SK-N-SH treated with all-trans-retinoic acid at 6 μM for 48 hours (cell line): ENCODE data around the gene LAG3.

Experiments
- ATAC-seq: fragments of 200-7000 bp; cut with Tn5 transposase; 3 replicates; pipeline ENCODE4 v1.9.1; 2020; ENCODE audit warnings: mild to moderate bottlenecking, moderate library complexity
- ARNTL ChIP-seq: fragments of 450-650 bp; formaldehyde crosslinking; IDR thresholded peaks from 2 replicates; pipeline ENCODE4 v1.5.0; 2020; ENCODE audit warnings: low read depth, mild to moderate bottlenecking, moderate library complexity, borderline replicate concordance
- BACH2 ChIP-seq: fragments of 250-450 bp; sonication (Bioruptor Pico); IDR thresholded peaks from 2 replicates; pipeline ENCODE4 v1.9.0; 2021; ENCODE audit warnings: mild to moderate bottlenecking, borderline replicate concordance
- CSDC2 ChIP-seq: fragments of 250-450 bp; sonication (Bioruptor Pico); IDR thresholded peaks from 2 replicates; pipeline ENCODE4 v1.5.0; 2020; ENCODE audit warnings: mild to moderate bottlenecking, moderate library complexity
- ESRRG ChIP-seq: fragments of 250-450 bp; sonication (Bioruptor Pico); IDR thresholded peaks from 2 replicates; pipeline ENCODE4 v1.6.1; 2021; ENCODE audit warnings: mild to moderate bottlenecking
- GLIS3 ChIP-seq: fragments of 250-450 bp; sonication (Bioruptor Pico); IDR thresholded peaks from 2 replicates; pipeline ENCODE4 v1.5.0; 2020; ENCODE audit warnings: mild to moderate bottlenecking, moderate library complexity
- ISL1 ChIP-seq: fragments of 250-450 bp; sonication (Bioruptor Pico); IDR thresholded peaks from 2 replicates; pipeline ENCODE4 v2.1.2; 2022; ENCODE audit warnings: mild to moderate bottlenecking, moderate library complexity
- PATZ1 ChIP-seq: fragments of 250-450 bp; sonication (Bioruptor Pico); IDR thresholded peaks from 2 replicates; pipeline ENCODE4 v1.8.0; 2020; ENCODE audit warnings: mild to moderate bottlenecking, moderate library complexity, borderline replicate concordance
- POU6F1 ChIP-seq: fragments of 250-450 bp; sonication (Bioruptor Pico); IDR thresholded peaks from 2 replicates; pipeline ENCODE4 v1.8.0; 2021; ENCODE audit warnings: low read depth, mild to moderate bottlenecking, moderate library complexity, borderline replicate concordance
- PPARA ChIP-seq: fragments of 250-450 bp; sonication (Bioruptor Pico); IDR thresholded peaks from 2 replicates; pipeline ENCODE4 v1.5.0; 2020; ENCODE audit warnings: mild to moderate bottlenecking, borderline replicate concordance
- RARB ChIP-seq: fragments of 250-450 bp; sonication (Bioruptor Pico); IDR thresholded peaks from 2 replicates; pipeline ENCODE4 v1.8.0; 2021; ENCODE audit warnings: mild to moderate bottlenecking, moderate library complexity
- SNAI2 ChIP-seq: fragments of 250-450 bp; sonication (Bioruptor Pico); IDR thresholded peaks from 2 replicates; pipeline ENCODE4 v1.5.0; 2020; ENCODE audit warnings: mild to moderate bottlenecking, moderate library complexity
- TCF4 ChIP-seq: fragments of 250-450 bp; sonication (Bioruptor Pico); IDR thresholded peaks from 2 replicates; pipeline ENCODE4 v1.8.0; 2021; ENCODE audit warnings: mild to moderate bottlenecking, moderate library complexity, borderline replicate concordance
- TOX ChIP-seq: fragments of 250-450 bp; sonication (Bioruptor Pico); IDR thresholded peaks from 2 replicates; pipeline ENCODE4 v1.8.0; 2021; ENCODE audit warnings: mild to moderate bottlenecking, moderate library complexity, borderline replicate concordance
- ZFP3 ChIP-seq: fragments of 250-450 bp; sonication (Bioruptor Pico); IDR thresholded peaks from 2 replicates; pipeline ENCODE4 v1.5.0; 2020; ENCODE audit warnings: mild to moderate bottlenecking, moderate library complexity
- ZFP30 ChIP-seq: fragments of 450-650 bp; formaldehyde crosslinking; IDR thresholded peaks from 2 replicates; pipeline ENCODE4 v1.5.0; 2022; ENCODE audit warnings: mild to moderate bottlenecking, moderate library complexity
- ZNF565 ChIP-seq: fragments of 450-650 bp; formaldehyde crosslinking; conservative IDR thresholded peaks from 2 replicates; pipeline ENCODE4 v1.5.0; 2020; ENCODE audit warnings: low read depth, mild to moderate bottlenecking, moderate library complexity
- ZNF70 ChIP-seq: fragments of 450-650 bp; formaldehyde crosslinking; IDR thresholded peaks from 2 replicates; pipeline ENCODE4 v1.5.0; 2020; ENCODE audit warnings: mild to moderate bottlenecking, moderate library complexity
- ZNF8 ChIP-seq: fragments of 450-650 bp; formaldehyde crosslinking; IDR thresholded peaks from 2 replicates; pipeline ENCODE4 v1.5.0; 2020; ENCODE audit warnings: mild to moderate bottlenecking, moderate library complexity
- TF ChIP-seq, protein P1 (sequence below): fragments of 250-450 bp; sonication (Bioruptor Pico); IDR thresholded peaks from 2 replicates; pipeline ENCODE4 v1.5.1; 2020; ENCODE audit warnings: low read depth, mild to moderate bottlenecking, moderate library complexity
- TF ChIP-seq, protein P2 (sequence below): fragments of 250-450 bp; sonication (Bioruptor Pico); IDR thresholded peaks from 2 replicates; pipeline ENCODE4 v1.5.0; 2020; ENCODE audit warnings: mild to moderate bottlenecking, moderate library complexity

Gene LAG3

DNA sequence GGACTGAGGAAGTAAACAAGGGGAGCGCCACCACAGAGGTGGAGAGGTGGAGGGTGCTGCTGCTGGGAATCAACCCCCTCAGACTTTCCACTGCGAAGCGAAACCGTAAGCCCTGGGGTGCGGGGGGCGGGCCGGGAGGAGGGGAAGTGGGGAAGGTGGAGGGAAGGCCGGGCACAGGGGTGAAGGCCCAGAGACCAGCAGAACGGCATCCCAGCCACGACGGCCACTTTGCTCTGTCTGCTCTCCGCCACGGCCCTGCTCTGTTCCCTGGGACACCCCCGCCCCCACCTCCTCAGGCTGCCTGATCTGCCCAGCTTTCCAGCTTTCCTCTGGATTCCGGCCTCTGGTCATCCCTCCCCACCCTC is at the start of gene LAG3:
Gene LAG3 (plus strand): TSS at position 190 of the 365 bp plus-strand sequence. CDS start 333 bp downstream, outside the sequence.
- TF ChIP-seq ESRRG (CRISPR knock-in tag) (no peak), GLIS3 (CRISPR knock-in tag) (no peak), ARNTL (CRISPR knock-in tag) (no peak), ZFP30 (no peak), POU6F1 (CRISPR knock-in tag) (no peak), ZNF70 (CRISPR knock-in tag) (no peak), PATZ1 (CRISPR knock-in tag) (no peak), PPARA (CRISPR knock-in tag) (no peak), TOX (CRISPR knock-in tag) (no peak), BACH2 (CRISPR knock-in tag) (no peak), ZFP3 (CRISPR knock-in tag) (no peak)
- TF ChIP-seq, protein P1, sequence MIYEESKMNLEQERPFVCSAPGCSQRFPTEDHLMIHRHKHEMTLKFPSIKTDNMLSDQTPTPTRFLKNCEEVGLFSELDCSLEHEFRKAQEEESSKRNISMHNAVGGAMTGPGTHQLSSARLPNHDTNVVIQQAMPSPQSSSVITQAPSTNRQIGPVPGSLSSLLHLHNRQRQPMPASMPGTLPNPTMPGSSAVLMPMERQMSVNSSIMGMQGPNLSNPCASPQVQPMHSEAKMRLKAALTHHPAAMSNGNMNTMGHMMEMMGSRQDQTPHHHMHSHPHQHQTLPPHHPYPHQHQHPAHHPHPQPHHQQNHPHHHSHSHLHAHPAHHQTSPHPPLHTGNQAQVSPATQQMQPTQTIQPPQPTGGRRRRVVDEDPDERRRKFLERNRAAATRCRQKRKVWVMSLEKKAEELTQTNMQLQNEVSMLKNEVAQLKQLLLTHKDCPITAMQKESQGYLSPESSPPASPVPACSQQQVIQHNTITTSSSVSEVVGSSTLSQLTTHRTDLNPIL, result no peak
- ATAC-seq, result no peak

- ATAC-seq, result no peak
- TF ChIP-seq ZNF565 (CRISPR knock-in tag), result no peak
- TF ChIP-seq ISL1, result no peak
- no peak for TF ChIP-seq BACH2 (CRISPR knock-in tag)
- no peak for TF ChIP-seq POU6F1 (CRISPR knock-in tag)
- no peak for TF ChIP-seq ZNF70 (CRISPR knock-in tag)
- no peak for TF ChIP-seq ESRRG (CRISPR knock-in tag)
- TF ChIP-seq PPARA (CRISPR knock-in tag), result no peak
- no peak for TF ChIP-seq RARB (CRISPR knock-in tag)
Observed at GRCh38 chr12:6722863-6723262, 49.5 kb upstream of the LAG3 start.

DNA sequence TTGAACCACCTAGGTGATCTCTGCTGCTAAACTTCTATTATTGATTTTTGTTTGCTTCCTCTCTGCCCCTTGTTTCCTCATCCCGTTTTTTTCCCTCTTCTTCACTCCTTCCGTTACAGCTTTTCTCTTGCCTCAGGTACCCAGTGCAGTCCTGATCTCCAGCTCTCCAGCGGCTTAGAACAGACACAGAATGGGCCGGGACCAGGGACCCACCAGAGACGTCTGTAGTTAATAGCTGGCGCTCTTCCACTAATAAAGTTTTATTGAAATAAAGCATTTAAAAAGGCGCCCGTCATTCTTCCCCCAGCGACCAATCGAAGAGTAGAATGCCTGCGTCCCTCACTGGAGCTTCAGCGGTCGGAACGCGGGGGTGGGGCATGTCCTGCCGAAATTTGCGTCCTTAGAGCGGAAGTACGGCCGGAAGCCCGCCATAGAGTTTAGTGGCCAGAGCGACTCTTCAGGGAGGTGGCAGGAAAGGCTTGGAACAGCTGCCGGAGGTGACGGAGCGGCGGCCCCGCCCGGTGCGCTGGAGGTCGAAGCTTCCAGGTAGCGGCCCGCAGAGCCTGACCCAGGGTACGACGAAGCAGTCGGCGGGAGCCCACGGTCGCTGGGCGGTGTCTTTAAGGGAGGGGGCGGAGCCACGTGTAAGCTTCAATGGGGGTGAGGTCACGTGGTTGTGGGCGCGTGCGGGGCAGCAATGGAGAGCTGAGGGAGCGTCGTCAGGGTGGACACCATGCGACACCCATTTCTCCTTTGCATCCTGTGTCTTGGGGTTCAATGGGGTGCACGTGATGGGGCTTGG is 48.5 kb upstream of the LAG3 start, which contains the start of gene COPS7A:
Gene COPS7A (plus strand): TSS at position 440 of the 802 bp plus-strand sequence. CDS start 611 bp downstream, outside the sequence.
- TF ChIP-seq ZFP3 (CRISPR knock-in tag) (no peak), CSDC2 (CRISPR knock-in tag) (peak; percentile 55; the same call in 1 of the 2 replicates), TCF4 (CRISPR knock-in tag) (no peak; the same call in 1 of the 2 replicates), ZNF70 (CRISPR knock-in tag) (no peak), ESRRG (CRISPR knock-in tag) (no peak), BACH2 (CRISPR knock-in tag) (no peak), ZFP30 (no peak), PATZ1 (CRISPR knock-in tag) (peak; percentile 41; the same call in 1 of the 2 replicates), PPARA (CRISPR knock-in tag) (no peak), ZNF565 (CRISPR knock-in tag) (no peak), ISL1 (no peak), SNAI2 (no peak), ZNF8 (CRISPR knock-in tag) (0 out of 2 replicates have a peak, but pooled peaks have one; percentile 5), RARB (CRISPR knock-in tag) (no peak), GLIS3 (CRISPR knock-in tag) (no peak)
- TF ChIP-seq, protein P2, sequence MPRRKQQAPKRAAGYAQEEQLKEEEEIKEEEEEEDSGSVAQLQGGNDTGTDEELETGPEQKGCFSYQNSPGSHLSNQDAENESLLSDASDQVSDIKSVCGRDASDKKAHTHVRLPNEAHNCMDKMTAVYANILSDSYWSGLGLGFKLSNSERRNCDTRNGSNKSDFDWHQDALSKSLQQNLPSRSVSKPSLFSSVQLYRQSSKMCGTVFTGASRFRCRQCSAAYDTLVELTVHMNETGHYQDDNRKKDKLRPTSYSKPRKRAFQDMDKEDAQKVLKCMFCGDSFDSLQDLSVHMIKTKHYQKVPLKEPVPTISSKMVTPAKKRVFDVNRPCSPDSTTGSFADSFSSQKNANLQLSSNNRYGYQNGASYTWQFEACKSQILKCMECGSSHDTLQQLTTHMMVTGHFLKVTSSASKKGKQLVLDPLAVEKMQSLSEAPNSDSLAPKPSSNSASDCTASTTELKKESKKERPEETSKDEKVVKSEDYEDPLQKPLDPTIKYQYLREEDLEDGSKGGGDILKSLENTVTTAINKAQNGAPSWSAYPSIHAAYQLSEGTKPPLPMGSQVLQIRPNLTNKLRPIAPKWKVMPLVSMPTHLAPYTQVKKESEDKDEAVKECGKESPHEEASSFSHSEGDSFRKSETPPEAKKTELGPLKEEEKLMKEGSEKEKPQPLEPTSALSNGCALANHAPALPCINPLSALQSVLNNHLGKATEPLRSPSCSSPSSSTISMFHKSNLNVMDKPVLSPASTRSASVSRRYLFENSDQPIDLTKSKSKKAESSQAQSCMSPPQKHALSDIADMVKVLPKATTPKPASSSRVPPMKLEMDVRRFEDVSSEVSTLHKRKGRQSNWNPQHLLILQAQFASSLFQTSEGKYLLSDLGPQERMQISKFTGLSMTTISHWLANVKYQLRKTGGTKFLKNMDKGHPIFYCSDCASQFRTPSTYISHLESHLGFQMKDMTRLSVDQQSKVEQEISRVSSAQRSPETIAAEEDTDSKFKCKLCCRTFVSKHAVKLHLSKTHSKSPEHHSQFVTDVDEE (CRISPR knock-in tag), result peak; percentile 67
- TF ChIP-seq, protein P1, result no peak
- TF ChIP-seq, all 23 proteins: peak for 4
- ATAC-seq, result peak; percentile 98
